K562 (cell line): ENCODE measurements around the gene CHTF8.

ENCODE experiments used
- CHD2 ChIP-seq: IDR thresholded peaks from 2 replicates; pipeline ENCODE4 v1.6.1; 2011; ENCODE audit warnings: low read depth, low read length
- CTCF ChIP-seq, 3 experiments: IDR thresholded peaks in 2 of 3; conservative IDR thresholded peaks in 1 of 3; 2 replicates each; pipeline ENCODE4 v1.5.1; 2011 to 2012; ENCODE audit warnings: low read length in 3 of 3, mild to moderate bottlenecking in 3 of 3, control low read depth in 2 of 3, improper control_type of control experiment in 1 of 3, inconsistent platforms in 1 of 3, low read depth in 1 of 3, mixed read lengths in 1 of 3, moderate library complexity in 1 of 3; ENCODE audit not compliant: insufficient read depth in 2 of 3
- POLR3A ChIP-seq: IDR thresholded peaks from 2 replicates; pipeline ENCODE4 v1.6.1; 2011; ENCODE audit warnings: borderline replicate concordance, mild to moderate bottlenecking, moderate library complexity; ENCODE audit not compliant: insufficient read length, insufficient read depth; ENCODE audit errors: extremely low read depth
- RBM15 ChIP-seq: fragments of 200-400 bp; formaldehyde crosslinking; IDR thresholded peaks from 2 replicates; pipeline ENCODE4 v1.6.1; 2018; ENCODE audit warnings: mild to moderate bottlenecking, low read length, moderate library complexity; ENCODE audit not compliant: insufficient read depth
- RBM39 ChIP-seq: fragments of 200-400 bp; formaldehyde crosslinking; optimal IDR thresholded peaks from 2 replicates; pipeline ENCODE3; 2018; ENCODE audit warnings: low read depth, low read length
- REST ChIP-seq, 2 experiments: fragments of 450-650 bp; formaldehyde crosslinking in 1 of 2; IDR thresholded peaks; 2 replicates each; pipeline versions ENCODE4 v1.4.0 to v1.6.1; 2014 to 2020; ENCODE audit warnings: mild to moderate bottlenecking in 2 of 2, borderline replicate concordance in 1 of 2, low read depth in 1 of 2
- TF ChIP-seq, protein P1 (sequence below): sonication (generic); formaldehyde crosslinking; IDR thresholded peaks from 2 replicates; pipeline ENCODE4 v1.8.1; 2022; ENCODE audit warnings: missing genetic modification reagents

- TF ChIP-seq POLR3A, result no peak
- no peak for TF ChIP-seq RBM15
- no peak for TF ChIP-seq CTCF (IDR thresholded peaks at IDR 0.05 in 2 of 3, conservative IDR thresholded peaks at IDR 0.05 in 1 of 3; ENCODE audit: insufficient read depth in 2 of 3, low read depth in 1 of 3, low read length in 3 of 3)
- no peak for TF ChIP-seq CHD2
- no peak for TF ChIP-seq REST (IDR thresholded peaks at IDR 0.05; ENCODE audit: borderline replicate concordance)
- TF ChIP-seq REST (CRISPR knock-in tag; IDR thresholded peaks at IDR 0.05; ENCODE audit: low read depth), result no peak
- TF ChIP-seq, protein P1, sequence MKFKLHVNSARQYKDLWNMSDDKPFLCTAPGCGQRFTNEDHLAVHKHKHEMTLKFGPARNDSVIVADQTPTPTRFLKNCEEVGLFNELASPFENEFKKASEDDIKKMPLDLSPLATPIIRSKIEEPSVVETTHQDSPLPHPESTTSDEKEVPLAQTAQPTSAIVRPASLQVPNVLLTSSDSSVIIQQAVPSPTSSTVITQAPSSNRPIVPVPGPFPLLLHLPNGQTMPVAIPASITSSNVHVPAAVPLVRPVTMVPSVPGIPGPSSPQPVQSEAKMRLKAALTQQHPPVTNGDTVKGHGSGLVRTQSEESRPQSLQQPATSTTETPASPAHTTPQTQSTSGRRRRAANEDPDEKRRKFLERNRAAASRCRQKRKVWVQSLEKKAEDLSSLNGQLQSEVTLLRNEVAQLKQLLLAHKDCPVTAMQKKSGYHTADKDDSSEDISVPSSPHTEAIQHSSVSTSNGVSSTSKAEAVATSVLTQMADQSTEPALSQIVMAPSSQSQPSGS, result no peak
- no peak for TF ChIP-seq RBM39
Observed at GRCh38 chr16:69130461-69130860, 1.9 kb downstream of the CHTF8 start.
